ENCODE results near the gene MESP2. TPM values are rescaled to one million over a fixed set of nuclear protein-coding genes. Genes with fewer than 3 reads are reported as not detected.

MESP2 gene
- total and polyA plus RNA-seq, 2 of the 8 experiments (the other 6 are each of a cell fraction or from before 2014, with no cell fraction given): 0.35 to 0.80 TPM

- no peak for TF ChIP-seq ASH2L (IDR thresholded peaks at IDR 0.05; ENCODE audit: low read length)
- TF ChIP-seq SRF (IDR thresholded peaks at IDR 0.05; ENCODE audit: low read depth, low read length): no peak
- no peak for TF ChIP-seq ATF3 (IDR thresholded peaks at IDR 0.05; ENCODE audit: insufficient read depth, low read depth, low read length)
- no peak for TF ChIP-seq USF2 (IDR thresholded peaks at IDR 0.05; ENCODE audit: low read length)
- no peak for TF ChIP-seq EGR1 (IDR thresholded peaks at IDR 0.05; ENCODE audit: borderline replicate concordance, low read depth, low read length)
Measured at GRCh38 chr15:89797678-89798201, 21.6 kb downstream of the MESP2 start (continued).
